Glomerular visceral epithelial cell (primary cell): ENCODE results near the gene CD37.

Experiments used
- DNase-seq: peaks from one replicate; pipeline ENCODE4 v3.0.0-alpha.2; 2016; ENCODE audit errors: extremely low spot score

Gene CD37

GRCh38 chr19:49378512-49378911 is 43.3 kb downstream of the CD37 start:
- no peak for DNase-seq

DNA sequence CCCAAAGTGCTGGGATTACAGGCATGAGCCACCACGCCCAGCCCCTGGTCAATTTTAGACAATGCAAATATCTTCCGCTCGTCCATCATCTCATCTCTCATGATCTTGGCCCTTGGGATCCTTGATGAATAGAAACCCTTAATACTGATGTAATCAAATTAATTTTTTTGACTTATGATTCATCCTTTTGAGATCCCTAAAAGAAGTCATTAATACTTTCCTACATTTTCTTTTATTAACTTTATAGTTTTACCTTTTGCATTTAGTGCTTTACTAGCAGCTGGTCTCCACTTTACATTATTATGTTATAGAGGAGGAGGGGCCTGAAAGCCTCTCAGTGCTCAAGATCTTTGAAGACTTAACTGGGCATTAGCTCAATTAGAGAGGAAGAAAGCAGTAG is 45.2 kb downstream of the CD37 start:
- no peak for DNase-seq

DNA sequence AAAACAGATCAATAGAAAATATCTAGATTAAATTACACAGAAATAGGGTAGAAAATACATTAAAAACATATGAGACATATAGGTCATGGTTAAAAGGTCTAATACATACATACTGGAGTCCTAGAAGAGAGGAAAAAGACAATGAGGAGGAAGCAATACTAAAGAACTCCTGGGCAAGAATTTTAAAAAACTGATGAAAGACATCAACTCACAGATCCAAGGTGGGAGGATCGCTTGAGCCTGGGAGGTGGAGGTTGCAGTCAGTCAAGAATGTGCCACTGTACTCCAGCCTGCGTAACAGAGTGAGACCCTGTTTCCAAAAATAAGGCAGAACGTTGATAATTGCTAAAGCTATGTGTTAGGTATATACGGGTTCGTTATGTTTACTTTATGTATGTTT is 47.4 kb downstream of the CD37 start:
- DNase-seq, result no peak

- DNase-seq, result no peak
Measured at GRCh38 chr19:49383599-49383998, 48.4 kb downstream of the CD37 start.

DNA sequence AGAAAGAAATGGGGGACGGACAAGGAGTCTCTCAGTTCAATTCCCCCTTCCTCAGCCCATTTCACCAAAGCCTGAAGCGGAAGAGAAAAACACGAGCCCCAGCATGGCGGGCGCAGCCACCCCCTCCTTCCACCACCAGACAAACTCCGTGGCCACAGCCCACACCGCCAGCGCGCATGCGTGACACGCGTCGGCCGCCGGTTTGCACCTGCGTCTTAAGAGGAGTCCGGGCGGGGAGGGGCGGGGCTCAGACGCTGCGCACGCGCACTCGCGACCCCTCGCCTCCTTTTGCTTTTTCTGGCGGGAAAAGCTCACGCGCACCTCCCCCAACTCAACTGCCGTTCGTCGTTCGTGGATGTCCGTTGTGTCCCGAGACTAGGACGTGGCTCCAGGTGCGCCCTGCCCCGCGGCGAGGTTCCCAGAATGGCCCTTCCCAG is 52.7 kb downstream of the CD37 start, which contains the start of gene KASH5:
KASH5 (plus strand) TSS at position 314 of the 437 bp plus-strand sequence. CDS start 2,635 bp downstream, outside the sequence.
- DNase-seq, result peak; percentile 30

GRCh38 chr19:49389406-49389805 is 54.2 kb downstream of the CD37 start:
- no peak for DNase-seq
